NCI-H2081 (cell line): ENCODE results near the gene UMAD1.
A peak's percentile ranks its signal among the peaks of the same experiment; 100 is the strongest.
"Not testable (repeated sequence)": the region's sequence is repeated elsewhere in the genome, so short reads cannot be mapped to it uniquely, and the experiment has no call there.

Experiments used
- DNase-seq, 2 experiments: peaks; one replicate each; lab custom pipeline; 2025; lab: John Stamatoyannopoulos, UW

The UMAD1 gene

DNA sequence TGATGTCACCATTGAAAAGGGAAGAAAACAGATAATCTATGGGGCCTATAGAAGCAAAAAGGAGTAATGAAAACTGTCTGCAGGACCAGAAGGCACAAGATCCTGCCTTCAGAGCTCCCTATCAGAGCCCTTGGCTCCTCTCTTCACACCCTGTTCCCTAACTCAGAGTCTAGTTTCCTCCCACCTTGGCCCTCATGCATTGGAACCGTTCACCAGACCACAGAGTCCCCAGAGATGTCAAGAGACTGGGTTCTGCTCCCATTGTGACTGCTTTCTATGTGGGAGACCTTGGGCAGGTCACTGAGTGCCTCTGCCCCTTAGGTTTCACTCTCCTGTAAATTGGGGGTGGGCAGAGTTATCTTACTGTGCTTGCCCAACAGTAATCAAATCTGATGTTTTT lies 158.0 kb downstream of the UMAD1 start:
- DNase-seq = no peak

DNA sequence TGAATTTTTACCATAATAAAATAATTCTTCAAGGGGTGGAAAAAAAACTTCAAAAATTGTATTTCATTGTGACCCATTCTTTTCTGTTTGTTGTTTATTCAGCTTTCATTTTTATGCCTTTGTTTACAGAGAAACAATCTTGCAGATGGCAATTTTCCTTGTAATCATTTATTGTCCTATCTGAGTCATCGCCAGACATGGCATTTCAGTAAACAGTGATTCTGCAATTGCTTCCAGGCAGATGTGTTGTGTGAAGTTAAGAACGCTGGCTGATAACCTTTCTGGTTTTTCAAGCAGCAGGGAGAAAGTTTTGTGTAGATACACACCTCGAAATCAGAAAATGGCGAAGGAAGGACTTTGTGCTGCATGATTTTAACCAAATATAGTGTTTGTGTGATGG lies 158.6 kb downstream of the UMAD1 start:
- peak in 1 of 2 experiments; percentile 70 for DNase-seq

DNA sequence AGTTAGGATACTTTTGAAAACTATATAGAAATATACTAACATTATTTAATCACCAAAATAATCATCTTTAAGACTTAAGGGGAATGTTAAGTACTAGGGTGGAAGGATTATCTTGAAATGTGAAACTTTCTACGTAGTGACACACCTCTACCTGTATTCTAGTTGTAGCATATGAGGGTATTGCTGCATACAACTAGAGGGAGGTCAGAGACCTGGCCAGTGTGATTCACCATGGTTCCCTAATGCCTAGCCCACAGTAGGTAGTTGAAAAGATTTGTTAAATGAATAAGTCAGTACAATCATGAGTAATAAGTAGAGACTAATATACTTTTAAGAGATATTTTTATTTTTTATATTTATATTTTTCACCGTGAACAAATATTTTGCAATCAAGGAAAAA lies 162.0 kb downstream of the UMAD1 start:
- no peak for DNase-seq

DNA sequence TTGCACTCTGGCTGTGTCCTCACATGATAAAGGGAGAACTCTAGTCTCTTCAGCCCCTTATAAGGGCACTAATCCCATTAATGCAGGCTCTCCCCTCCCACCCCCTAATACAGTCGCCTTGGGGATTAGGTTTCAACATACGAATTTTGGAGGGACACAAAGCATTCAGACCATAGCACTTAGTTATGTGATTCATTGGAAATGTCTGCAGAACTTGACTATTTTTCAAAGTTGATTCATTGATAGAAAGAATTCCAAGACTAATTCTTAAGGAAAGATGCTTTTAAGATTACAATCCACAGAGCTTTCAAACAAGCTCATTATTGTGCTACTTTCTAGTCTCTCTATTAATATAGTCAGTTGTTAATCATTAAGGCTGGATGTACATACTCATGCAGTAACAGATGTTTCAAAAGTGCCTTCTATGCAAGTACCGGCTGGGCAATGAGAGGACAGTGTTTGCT lies 163.2 kb downstream of the UMAD1 start:
- DNase-seq = no peak

DNA sequence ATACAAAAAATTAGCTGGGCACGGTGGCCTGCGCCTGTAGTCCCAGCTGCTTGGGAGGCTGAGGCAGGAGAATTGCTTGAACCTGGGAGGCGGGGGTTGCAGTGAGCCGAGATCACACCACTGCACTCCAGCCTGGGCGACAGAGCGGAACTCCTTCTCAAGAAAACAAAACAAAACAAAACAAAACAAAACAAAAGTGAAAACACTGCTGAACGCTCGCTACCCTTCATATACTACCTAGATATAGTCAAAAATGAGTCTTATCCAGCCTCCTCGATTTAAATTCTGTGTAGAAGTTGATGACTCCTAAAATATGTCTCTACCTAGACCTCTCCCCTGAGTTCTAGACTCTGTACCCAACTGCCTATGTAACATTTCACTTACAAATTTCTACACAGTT lies 164.3 kb downstream of the UMAD1 start:
- not testable (repeated sequence) for DNase-seq

DNA sequence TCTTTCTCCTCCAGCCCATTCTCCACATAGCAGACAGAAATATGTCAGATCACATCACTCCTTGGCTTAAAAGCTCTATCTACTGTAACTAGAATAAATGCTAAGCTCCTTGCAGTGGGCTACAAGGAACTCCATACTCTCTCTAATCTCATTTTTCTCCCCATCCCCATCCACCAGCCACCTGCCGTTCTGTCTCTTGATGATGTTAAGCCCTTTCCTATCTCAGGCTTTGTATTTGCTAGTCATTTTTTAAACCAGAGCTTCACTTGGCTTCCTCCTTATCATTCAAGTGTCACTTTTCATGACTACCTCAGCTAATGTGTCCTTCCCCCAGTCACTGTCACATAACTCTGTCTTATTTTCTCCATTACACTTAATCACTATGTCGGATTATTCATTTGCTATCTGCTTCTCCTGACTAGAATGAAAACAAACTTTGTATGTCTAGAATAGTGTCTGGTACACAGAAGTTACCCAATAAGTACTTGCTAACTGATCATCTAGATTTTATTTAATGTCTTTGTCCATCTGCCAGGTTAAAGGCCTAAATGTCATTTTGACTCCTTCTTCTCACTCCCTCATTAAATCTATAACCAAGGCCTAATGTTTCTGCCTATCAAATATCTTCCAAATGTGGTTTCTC lies 165.1 kb downstream of the UMAD1 start:
- DNase-seq = no peak

DNA sequence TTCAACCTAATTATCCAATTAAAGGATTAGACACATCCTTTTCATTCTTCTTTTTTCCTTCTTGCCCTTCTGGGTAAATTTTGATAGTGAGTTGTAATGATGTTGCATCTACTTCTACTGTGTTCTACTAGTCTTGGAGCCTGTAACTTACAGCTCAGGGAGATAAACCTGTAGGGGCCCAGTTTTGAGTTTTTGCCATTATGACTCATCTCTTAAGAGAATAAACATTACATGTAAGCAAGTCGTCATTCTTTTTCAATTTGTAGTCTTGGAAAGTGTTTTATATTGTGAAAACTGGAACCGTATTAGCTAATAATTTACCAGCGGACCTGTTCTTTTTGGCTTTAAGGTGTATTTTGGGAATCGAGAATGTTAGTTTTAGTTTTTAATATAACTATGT lies 167.6 kb downstream of the UMAD1 start:
- no peak for DNase-seq

DNA sequence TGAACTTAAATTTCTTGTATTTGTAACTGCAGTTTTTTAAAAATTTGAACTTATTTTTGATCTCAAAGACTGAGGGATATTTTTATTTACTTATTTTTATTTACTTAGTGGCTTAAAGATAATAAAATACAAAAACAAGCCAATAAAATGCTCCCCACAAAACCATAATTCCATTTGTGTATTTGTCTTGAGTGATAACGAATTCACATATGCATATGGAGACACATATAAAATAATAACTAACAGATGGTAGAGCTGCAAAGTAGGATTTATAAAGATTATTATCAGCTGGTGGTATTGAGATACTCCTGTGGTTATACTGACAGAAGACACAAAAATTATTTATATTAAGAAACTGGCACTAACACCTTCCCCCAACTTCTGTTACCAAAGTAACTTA lies 168.1 kb downstream of the UMAD1 start:
- DNase-seq = no peak

DNA sequence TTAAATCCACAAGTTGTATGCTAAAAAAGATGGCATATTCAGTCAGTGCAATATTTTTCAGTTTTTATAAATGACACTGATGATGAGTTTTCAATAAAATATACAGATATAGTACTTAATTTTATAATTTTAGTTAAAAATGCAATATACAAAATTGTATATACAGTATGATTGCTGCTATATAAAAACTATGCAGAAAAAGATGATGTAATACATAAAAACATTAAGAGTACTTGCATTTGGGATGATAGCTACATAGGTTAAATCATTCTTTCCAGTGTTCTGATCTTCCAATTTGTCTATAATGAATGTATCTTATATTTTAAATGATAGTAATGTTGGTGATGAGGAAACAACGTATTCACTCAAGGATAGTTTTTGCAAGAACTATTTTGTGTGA lies 169.8 kb downstream of the UMAD1 start:
- no peak for DNase-seq

DNA sequence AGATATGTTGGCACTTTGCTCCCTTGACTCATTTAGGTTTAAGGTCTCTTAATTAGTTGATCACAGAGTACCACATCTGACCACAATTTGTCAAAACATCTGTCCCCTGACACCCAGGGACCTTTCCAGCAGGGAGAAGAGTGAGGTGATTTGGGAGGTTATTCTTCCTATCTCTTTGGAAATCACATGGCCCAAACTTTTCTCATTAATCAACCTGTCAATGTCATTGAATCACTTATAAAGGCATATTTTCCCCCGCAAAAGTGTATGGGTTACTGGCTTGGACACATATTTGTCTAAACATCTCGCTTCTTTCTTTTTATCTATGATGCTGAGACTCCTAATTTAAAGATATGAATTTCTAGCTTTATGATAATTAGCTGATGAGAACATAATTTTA lies 170.3 kb downstream of the UMAD1 start:
- no peak for DNase-seq

DNA sequence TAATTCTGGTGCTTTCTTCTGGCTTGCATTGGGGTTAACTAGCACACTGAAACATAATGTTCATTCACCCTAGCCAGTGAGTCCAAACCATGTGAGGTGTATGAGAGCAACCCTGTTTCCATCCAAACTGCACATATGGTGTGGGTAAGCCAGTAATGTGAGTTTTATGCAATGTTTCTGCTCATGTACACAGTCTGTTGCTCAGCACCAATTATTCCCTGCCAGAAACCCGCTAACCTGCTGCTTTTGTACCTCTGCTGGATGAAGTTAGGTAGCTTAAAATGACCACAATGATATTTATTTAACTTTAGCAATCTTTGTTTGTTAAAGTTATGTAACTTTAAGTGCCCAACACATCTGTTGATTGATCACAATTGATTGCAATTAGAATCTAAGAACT lies 171.6 kb downstream of the UMAD1 start:
- DNase-seq = no peak

DNA sequence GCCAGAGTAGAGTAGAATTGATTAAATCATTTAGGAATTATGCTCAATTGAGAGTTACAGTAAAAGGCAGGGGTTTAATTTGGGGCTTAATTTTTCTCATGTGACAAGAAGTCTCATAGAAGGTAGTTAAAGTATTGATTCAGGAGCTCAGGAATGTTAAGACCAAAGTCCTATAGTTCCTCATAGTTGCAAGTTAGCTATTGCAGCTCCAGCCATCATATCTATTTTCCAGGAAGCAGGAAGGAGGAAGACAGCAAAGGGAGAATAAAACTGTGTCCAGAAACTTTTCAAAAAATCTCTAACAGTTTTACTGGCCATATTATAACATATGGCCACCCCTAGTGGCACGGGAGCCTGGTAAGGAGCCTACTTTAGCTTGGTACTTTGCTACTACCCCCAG lies 174.8 kb downstream of the UMAD1 start:
- DNase-seq = no peak

DNA sequence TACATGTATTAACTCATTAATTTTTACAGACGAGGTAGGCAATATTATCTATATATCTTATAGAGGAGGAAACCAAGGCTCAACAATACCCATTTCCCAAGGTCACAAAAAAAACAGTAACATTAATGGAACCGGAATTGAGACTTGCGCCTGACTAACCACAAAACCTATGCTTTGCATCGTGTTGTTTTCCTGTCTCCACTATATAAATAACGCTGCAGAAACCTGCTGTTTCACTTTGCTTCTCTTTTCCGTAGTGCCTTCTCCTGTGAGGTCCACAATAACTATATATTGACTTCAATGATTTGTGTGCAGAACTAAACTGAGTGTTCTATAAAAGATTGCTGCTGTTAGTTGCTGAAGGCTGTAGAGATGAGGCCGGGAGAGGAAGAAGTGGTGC lies 175.5 kb downstream of the UMAD1 start:
- no peak for DNase-seq

DNA sequence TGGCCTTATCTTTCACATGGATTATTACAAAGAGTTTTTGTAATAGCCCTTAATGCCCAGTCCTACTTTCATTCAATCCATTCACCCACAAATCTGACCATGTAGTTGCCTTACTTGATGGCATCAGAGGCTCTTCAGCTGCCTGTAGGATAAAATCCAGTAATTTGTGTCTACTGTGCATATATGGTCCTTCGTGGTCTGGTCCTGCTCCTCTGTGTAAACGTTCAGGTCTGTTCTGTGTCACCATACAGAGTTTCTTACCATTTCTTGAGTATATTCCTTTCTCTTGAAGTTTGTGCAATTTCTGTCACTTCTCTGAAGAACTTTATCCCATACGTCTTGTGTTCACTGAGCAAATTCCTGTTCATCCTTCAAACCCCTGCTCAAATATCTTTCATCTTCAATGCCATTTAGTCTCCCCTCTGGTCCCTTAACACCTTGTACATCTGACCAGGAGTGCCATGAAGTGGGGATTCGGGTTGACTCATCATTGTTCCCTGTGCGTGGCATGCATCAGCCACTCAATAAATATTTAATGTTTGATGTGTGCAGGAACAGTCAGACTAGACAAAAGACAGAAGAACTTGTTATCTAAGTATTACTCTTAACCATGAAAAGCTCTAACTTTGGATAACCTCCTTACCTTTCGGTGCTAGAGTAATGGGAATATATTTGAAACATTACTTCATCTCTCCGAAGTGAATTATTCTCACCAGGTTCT lies 176.4 kb downstream of the UMAD1 start:
- DNase-seq = no peak

DNA sequence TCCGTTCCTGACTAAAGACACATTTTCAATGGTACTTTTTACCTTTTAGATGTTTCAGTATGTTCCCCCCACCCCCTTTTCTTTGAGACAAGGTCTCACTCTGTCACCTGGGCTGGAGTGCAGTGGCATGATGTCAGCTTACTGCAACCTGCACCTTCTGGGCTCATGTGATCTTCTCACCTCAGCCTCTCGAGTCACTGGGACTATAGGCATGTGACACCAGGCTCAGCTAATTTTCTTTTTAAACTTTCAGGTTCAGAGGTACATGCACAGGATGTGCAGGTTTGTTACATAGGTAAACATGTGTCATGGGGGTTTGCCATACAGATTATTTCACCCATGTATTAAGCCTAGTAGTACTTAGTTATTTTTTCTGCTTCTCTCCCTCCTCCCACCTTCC lies 177.2 kb downstream of the UMAD1 start:
- no peak for DNase-seq

DNA sequence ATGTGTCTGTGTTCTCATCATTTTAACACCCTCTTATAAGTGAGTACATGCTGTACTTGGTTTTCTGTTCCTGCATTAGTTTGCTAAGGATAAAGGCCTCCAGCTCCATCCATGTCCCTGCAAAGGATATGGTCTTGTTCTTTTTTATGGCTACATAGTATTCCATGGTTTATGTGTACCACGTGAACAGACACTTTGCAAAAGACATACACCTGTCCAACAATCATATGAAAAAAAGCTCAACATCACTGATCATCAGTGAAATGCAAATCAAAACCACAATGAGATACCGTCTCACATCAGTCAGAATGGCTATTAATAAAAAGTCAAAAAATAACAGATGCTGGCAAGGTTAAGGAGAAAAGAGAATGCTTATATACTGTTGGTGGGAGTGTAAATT lies 177.6 kb downstream of the UMAD1 start:
- DNase-seq = not testable (repeated sequence)

DNA sequence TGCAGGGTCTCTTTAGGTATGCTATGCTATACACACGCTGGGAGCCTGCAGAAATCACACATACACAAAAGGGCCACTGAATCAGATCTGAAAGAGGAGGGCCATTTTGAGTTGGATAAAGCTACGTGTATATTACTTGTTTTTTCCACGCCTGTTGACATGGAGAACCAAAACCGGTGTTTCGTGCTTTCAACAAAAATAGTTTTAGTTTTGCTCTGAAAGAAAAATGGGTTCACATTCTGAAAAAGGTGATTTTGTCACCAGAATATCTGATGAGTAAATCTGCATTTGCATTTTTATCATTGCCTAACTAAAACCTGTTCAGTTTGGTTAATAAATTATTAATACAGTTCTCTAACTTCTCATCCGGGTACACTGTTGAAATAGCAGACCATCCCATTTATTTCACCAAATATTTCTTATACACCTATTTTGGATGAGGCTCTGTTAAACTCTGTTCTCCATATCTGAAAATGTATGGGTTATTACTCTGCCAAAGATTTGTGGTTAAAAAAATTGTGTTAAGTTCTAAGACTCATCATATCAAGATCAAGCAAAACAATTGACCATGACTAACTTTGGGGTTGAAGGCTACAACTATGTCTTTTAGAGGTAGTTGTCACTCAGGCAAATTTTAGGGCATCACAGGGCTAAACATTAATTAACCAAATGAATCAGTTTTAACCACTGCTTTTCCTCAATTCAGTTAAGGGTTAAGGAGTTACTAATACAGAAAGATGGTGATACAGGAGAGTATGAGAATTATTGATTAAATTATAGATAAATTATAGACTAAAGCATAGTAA lies 179.1 kb downstream of the UMAD1 start:
- DNase-seq = no peak

DNA sequence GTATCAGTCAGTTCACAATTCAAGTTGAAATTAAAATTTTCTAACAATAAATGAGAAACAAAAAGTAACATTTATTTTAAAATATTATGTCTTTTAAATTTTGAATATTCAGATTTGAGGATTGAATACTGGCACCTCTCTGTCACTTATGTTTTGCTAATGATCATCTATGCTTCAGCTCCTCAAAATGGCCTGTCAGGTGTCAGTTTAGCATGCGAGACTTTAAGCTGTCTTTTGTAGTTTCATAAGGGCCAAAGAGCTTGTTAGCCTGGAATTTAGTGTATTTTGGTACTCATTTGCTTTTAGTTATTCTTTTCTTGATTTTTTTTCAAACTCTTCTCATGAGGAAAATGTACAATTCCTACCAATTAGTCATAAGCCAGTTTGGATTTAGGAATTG lies 179.9 kb downstream of the UMAD1 start:
- no peak for DNase-seq

DNA sequence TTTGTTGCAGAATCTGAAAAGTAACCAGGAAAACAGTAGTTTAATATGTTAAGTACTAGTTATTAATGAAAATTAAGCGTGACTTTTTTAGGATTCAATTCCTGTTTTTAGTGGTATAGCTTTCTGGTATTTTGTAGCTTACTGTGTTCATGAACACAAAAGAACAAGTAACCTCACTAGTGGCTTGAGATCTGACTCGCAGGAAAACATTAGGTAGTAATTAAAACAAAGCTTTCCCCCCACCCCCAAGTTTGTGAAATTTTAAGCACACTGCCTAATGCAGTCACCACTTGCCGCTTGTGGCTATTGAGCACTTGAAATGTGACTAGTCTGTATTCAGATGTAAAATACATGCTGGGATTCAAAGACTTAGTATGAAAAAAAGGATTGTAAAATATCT lies 180.4 kb downstream of the UMAD1 start:
- no peak for DNase-seq

DNA sequence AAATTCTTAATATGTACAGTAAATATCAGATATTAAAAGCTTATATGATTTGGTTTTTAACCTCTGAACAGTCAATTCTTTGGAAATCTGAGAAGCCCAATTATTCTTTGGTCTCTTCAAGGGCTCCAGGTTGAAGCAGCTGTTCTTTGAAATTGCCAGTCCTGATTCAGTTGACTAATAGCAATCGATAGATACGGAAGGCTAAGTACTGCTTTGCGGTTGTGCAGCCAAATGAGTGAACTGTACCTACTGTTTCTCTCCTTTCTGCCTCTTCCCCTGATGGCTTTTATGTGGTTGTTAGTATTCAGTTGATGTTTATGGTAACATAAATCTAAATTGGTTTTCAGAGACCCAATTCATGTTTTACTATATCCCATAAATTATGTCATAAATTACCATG lies 181.0 kb downstream of the UMAD1 start:
- DNase-seq = no peak

DNA sequence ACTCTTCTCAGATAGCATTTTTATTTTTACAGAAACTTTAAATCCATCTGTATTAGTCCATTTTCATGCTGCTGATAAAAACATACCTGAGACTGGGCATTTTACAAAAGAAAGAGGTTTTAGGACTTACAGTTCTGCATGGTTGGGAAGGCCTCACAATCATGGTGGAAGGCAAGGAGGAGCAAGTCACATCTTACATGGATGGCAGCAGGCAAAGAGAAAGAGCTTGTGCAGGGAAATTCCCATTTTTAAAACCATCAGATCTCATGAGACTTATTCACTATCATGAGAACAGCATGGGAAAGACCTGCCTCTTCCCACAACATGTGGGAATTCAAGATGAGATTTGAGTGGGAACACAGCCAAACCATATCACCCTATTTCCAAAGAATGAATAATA lies 184.7 kb downstream of the UMAD1 start:
- DNase-seq = not testable (repeated sequence)

DNA sequence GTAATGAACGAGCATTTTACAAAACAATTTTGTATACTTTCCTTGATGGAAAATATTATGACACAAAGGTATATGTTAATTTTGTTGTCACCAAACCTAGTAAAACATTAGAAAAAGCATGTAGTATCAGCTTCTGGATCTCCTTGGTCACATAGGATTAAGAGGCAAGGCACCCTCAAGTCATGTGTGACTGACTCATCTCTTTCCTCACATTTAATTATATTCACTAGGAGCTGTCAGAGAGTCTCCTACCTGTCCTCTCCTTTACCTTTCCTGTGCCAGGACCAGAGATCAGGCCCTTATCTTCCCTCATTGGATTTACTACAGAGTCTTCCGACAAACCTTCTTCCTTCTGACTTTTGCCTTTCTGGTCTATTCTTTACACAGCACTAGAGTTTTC lies 189.1 kb downstream of the UMAD1 start:
- DNase-seq = no peak
